Erythroblast (primary cell): ENCODE data around the gene EYS.

Experiments used
- GATA1 ChIP-seq: IDR thresholded peaks from 2 replicates; pipeline ENCODE4 v1.6.1; 2011; ENCODE audit warnings: low read depth, mild to moderate bottlenecking, control low read depth, low read length, moderate library complexity
- POLR2A ChIP-seq: IDR thresholded peaks from 2 replicates; pipeline ENCODE4 v1.6.1; 2011; ENCODE audit warnings: mild to moderate bottlenecking, low read length

DNA sequence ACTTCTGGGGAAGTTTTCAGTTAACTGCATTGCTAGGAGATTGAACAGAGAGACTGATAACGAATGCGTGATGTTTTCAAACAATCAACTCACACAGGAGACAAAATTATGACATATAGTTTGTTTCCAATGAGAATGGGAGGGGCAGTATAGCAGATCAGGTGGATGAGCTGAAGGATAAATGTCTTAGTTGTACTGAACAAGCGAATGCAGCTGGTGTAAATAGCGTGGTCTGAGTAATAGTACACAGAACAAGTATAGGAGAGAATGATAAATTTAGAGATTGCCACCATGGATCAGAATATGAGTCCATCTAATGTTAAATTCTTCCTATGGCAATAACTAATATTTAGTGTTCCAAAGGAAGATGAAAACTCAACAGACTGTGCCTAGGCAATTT lies 858.6 kb downstream of the EYS start:
- no peak for TF ChIP-seq POLR2A
- TF ChIP-seq GATA1 = no peak
